Gastroesophageal sphincter (tissue), 3 donors: Measurements from ENCODE around the gene AKAP17A.

ENCODE experiments used
- CTCF ChIP-seq, 4 experiments: fragments of 200-600 bp in 2 of 4; fragments of 450-650 bp in 2 of 4; sonication (generic) in 1 of 4; IDR thresholded peaks; one replicate each; pipeline ENCODE4 v1.5.1; 2017 to 2019; ENCODE audit warnings: antibody characterized with exemption in 4 of 4, mild to moderate bottlenecking in 2 of 4, moderate library complexity in 2 of 4
- EP300 ChIP-seq: sonication (generic); formaldehyde crosslinking; IDR thresholded peaks from one replicate; pipeline ENCODE4 v1.6.1; 2017; ENCODE audit warnings: antibody characterized with exemption, mild to moderate bottlenecking
- POLR2A ChIP-seq, 2 donors: fragments of 450-650 bp; IDR thresholded peaks; one replicate each; pipeline ENCODE4 v1.6.1; 2017; ENCODE audit warnings: antibody characterized with exemption in 2 of 2, mild to moderate bottlenecking in 2 of 2, moderate library complexity in 1 of 2
- POLR2AphosphoS5 ChIP-seq: sonication (generic); formaldehyde crosslinking; IDR thresholded peaks from one replicate; pipeline ENCODE4 v1.6.1; 2017; ENCODE audit warnings: antibody characterized with exemption

- TF ChIP-seq CTCF (IDR thresholded peaks at IDR 0.05) (no peak), POLR2A (IDR thresholded peaks at IDR 0.05) (no peak), POLR2AphosphoS5 (no peak), EP300 (no peak)
These were observed 12.8 kb upstream of the AKAP17A start for GRCh38 chrX:1578511-1579173.
